OCI-LY1 (cell line): ENCODE measurements around the gene FAM117A.

ENCODE experiments used
- H2AFZ ChIP-seq: fragments of 200-600 bp; sonication (generic), shearing (Covaris generic); 2 replicates; pipeline ENCODE4 v1.6.0; 2014; ENCODE audit warnings: antibody characterized with exemption, mild to moderate bottlenecking, low read length
- H3F3A ChIP-seq: fragments of 200-600 bp; sonication (generic), shearing (Covaris generic); 2 replicates; pipeline ENCODE4 v1.6.0; 2014; ENCODE audit warnings: mild to moderate bottlenecking, antibody characterized with exemption, low read length, moderate library complexity; ENCODE audit not compliant: insufficient read depth
- H3K27ac ChIP-seq: fragments of 200-600 bp; sonication (generic); 2 replicates; pipeline ENCODE4 v1.5.1; 2014; ENCODE audit warnings: low read length, mixed run types, mild to moderate bottlenecking, low read depth; ENCODE audit not compliant: poor library complexity, severe bottlenecking
- H3K27me3 ChIP-seq: fragments of 200-600 bp; sonication (generic); 2 replicates; pipeline ENCODE4 v1.6.0; 2014; ENCODE audit warnings: antibody characterized with exemption, mild to moderate bottlenecking, low read length, moderate library complexity; ENCODE audit not compliant: insufficient read depth
- H3K36me3 ChIP-seq: fragments of 200-600 bp; sonication (generic); 2 replicates; pipeline ENCODE4 v1.6.1; 2014; ENCODE audit warnings: mild to moderate bottlenecking, antibody characterized with exemption, low read length, moderate library complexity, mixed read lengths; ENCODE audit not compliant: insufficient read depth
- H3K4me1 ChIP-seq: fragments of 200-600 bp; sonication (generic); 2 replicates; pipeline ENCODE4 v1.5.1; 2014; ENCODE audit warnings: mild to moderate bottlenecking, low read length, moderate library complexity; ENCODE audit not compliant: insufficient read depth, severe bottlenecking
- H3K4me2 ChIP-seq: fragments of 200-600 bp; sonication (generic), shearing (Covaris generic); 2 replicates; pipeline ENCODE4 v1.6.1; 2014; ENCODE audit warnings: low read length
- H3K4me3 ChIP-seq: fragments of 200-600 bp; sonication (generic); 2 replicates; pipeline ENCODE4 v1.5.1; 2014; ENCODE audit warnings: low read length, low read depth, mild to moderate bottlenecking, mixed read lengths; ENCODE audit not compliant: poor library complexity, severe bottlenecking
- H3K79me2 ChIP-seq: fragments of 200-600 bp; shearing (Covaris generic); 2 replicates; pipeline ENCODE4 v1.6.1; 2016; ENCODE audit warnings: mixed run types, low read length, mixed read lengths; ENCODE audit not compliant: insufficient read depth
- H3K9ac ChIP-seq: fragments of 200-600 bp; sonication (generic), shearing (Covaris generic); 2 replicates; pipeline ENCODE4 v1.6.1; 2014; ENCODE audit warnings: mild to moderate bottlenecking, low read length, mixed read lengths
- H3K9me2 ChIP-seq: fragments of 200-600 bp; sonication (generic), shearing (Covaris generic); 2 replicates; pipeline ENCODE4 v1.6.1; 2014; ENCODE audit warnings: low read depth, mild to moderate bottlenecking, low read length, mixed read lengths
- H3K9me3 ChIP-seq: fragments of 200-600 bp; shearing (Covaris generic); 2 replicates; pipeline ENCODE4 v1.6.1; 2014; ENCODE audit warnings: low read length, mixed read lengths
- H4K20me1 ChIP-seq: fragments of 200-600 bp; sonication (generic), shearing (Covaris generic); 2 replicates; pipeline ENCODE4 v1.6.0; 2016; ENCODE audit warnings: mild to moderate bottlenecking, low read length; ENCODE audit not compliant: insufficient read depth
- EZH2 ChIP-seq: fragments of 200-600 bp; sonication (generic), shearing (Covaris generic); IDR thresholded peaks from 2 replicates; pipeline ENCODE4 v1.8.0; 2017; ENCODE audit warnings: borderline replicate concordance, mixed run types, mild to moderate bottlenecking, antibody characterized with exemption, low read length, moderate library complexity, mixed read lengths
- TF ChIP-seq, protein P1 (sequence below): fragments of 200-600 bp; sonication (generic), shearing (Covaris generic); IDR thresholded peaks from 2 replicates; pipeline ENCODE4 v1.5.1; 2017; ENCODE audit warnings: mild to moderate bottlenecking, antibody characterized with exemption, low read length, moderate library complexity, mixed read lengths

The FAM117A gene

DNA sequence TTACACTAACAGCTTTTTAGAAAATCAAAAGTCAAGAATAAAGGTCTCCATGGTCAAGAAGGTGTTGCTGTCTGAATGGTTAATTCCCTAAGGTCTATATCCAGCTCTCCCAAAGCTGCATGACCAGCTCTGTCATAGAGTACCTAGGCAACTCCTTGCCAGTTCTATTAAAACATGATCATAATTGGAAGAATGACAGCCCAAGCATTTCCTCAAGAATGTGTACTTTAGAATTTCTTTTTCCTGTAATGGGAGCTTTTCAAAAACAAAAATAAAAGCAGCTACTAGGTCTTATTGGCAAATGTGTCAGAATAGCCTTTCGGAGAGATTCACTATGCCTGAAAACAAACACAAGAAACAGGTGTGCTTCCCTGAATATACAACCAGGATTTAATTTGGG is 93.9 kb downstream of the FAM117A start:
- TF ChIP-seq, protein P1, sequence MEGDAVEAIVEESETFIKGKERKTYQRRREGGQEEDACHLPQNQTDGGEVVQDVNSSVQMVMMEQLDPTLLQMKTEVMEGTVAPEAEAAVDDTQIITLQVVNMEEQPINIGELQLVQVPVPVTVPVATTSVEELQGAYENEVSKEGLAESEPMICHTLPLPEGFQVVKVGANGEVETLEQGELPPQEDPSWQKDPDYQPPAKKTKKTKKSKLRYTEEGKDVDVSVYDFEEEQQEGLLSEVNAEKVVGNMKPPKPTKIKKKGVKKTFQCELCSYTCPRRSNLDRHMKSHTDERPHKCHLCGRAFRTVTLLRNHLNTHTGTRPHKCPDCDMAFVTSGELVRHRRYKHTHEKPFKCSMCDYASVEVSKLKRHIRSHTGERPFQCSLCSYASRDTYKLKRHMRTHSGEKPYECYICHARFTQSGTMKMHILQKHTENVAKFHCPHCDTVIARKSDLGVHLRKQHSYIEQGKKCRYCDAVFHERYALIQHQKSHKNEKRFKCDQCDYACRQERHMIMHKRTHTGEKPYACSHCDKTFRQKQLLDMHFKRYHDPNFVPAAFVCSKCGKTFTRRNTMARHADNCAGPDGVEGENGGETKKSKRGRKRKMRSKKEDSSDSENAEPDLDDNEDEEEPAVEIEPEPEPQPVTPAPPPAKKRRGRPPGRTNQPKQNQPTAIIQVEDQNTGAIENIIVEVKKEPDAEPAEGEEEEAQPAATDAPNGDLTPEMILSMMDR: no peak
- TF ChIP-seq EZH2: no peak
- H3K9me2 ChIP-seq: no peaks in the 10 kb centered on the region
- peaks cover 37% of the 10 kb centered on the region for H3K36me3 ChIP-seq
- H3K4me1 ChIP-seq: peaks cover 15% of the 10 kb centered on the region
- H2AFZ ChIP-seq: no peak overlapping the region
- H3K9me3 ChIP-seq: no peaks in the 10 kb centered on the region
- no peaks in the 10 kb centered on the region for H3F3A ChIP-seq
- H3K9ac ChIP-seq: no peak overlapping the region
- no peak overlapping the region for H3K4me2 ChIP-seq
- H4K20me1 ChIP-seq: peaks cover 3% of the 10 kb centered on the region; the same call in 1 of the 2 replicates
- no peak overlapping the region for H3K27ac ChIP-seq
- H3K79me2 ChIP-seq: peaks cover 75% of the 10 kb centered on the region
- H3K27me3 ChIP-seq: no peaks in the 10 kb centered on the region
- H3K4me3 ChIP-seq: no peak overlapping the region

DNA sequence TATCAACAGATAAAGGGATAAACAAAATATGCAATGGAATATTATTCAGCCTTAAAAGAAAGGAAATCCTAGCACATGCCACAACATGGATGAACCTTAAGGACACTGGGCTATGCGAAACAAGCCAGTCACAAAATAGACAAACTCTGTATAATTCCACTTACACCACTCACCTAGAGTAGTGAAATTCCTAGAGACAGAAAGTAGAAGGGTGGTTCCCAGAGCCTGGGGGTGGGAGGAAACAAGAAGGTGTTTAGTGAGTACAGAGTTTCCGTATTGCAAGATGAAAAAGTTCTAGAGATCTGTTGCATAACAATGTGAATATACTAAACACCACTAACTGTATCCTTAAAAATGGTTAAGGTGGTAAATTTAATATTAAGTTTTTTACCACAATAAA is 96.1 kb downstream of the FAM117A start:
- Histone ChIP-seq H3K9me3 (no peaks in the 10 kb centered on the region), H3K4me1 (peaks cover 16% of the 10 kb centered on the region), H3K36me3 (peaks cover 29% of the 10 kb centered on the region), H3K79me2 (peaks cover 65% of the 10 kb centered on the region), H4K20me1 (no peaks in the 10 kb centered on the region), H3K9me2 (no peaks in the 10 kb centered on the region), H3K4me2 (no peak overlapping the region), H2AFZ (no peak overlapping the region), H3K27ac (no peak overlapping the region), H3K4me3 (no peak overlapping the region), H3F3A (no peaks in the 10 kb centered on the region), H3K9ac (no peak overlapping the region), H3K27me3 (no peaks in the 10 kb centered on the region)
- TF ChIP-seq EZH2: no peak
- TF ChIP-seq, protein P1: no peak

DNA sequence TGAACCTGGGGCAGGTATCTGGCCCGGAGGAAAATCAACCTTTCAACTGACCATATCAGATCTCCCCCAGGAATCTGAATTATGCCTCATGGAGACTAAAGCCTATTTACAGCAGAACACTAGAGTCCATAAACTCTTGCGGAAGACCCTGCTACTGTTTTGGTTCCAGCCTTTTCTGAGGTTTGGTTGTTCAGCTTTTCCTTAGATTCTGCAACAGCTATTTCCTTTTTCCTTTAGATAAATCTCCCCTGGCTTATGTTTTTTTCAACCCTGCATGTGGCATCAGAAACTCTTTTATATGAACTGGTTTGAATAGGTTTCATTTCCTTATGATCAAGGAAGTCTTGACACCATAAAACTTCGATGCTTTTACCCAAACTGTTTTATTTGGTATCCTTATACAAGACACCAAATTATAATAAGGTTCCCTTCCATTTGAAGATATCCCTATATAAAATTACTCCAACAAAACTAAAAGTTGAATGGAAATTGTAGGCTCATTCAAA is 99.2 kb downstream of the FAM117A start:
- H3K4me3 ChIP-seq: no peak overlapping the region
- TF ChIP-seq, protein P1: no peak
- no peak for TF ChIP-seq EZH2
- no peaks in the 10 kb centered on the region for H3K9me2 ChIP-seq
- H4K20me1 ChIP-seq: no peaks in the 10 kb centered on the region
- H3K27me3 ChIP-seq: no peaks in the 10 kb centered on the region
- H3F3A ChIP-seq: no peaks in the 10 kb centered on the region
- no peak overlapping the region for H3K9ac ChIP-seq
- H3K4me1 ChIP-seq: peaks cover 6% of the 10 kb centered on the region
- H3K79me2 ChIP-seq: peaks cover 42% of the 10 kb centered on the region
- H3K36me3 ChIP-seq: peaks cover 25% of the 10 kb centered on the region
- H3K4me2 ChIP-seq: no peak overlapping the region
- no peak overlapping the region for H2AFZ ChIP-seq
- no peak overlapping the region for H3K27ac ChIP-seq
- H3K9me3 ChIP-seq: no peaks in the 10 kb centered on the region
